Gastroesophageal sphincter (tissue), 4 donors: ENCODE results near the gene ZFYVE1. TPM values are rescaled to one million over a fixed set of nuclear protein-coding genes. Genes with fewer than 3 reads are reported as not detected.
"Not testable (repeated sequence)": the region's sequence is repeated elsewhere in the genome, so short reads cannot be mapped to it uniquely, and the experiment has no call there.

Source experiments
- ATAC-seq: fragments of 150-250 bp; one replicate; pipeline ENCODE4 v1.9.1; 2016; ENCODE audit warnings: mild to moderate bottlenecking, moderate library complexity
- H3K27ac ChIP-seq, 4 donors: fragments of 200-600 bp; sonication (generic) in 3 of 4; 1 replicate in 3 of 4; 2 replicates in 1 of 4; pipeline ENCODE4 v1.5.1; 2016 to 2019
- H3K27me3 ChIP-seq: fragments of 200-600 bp; sonication (generic); one replicate; pipeline ENCODE4 v1.5.1; 2019
- H3K36me3 ChIP-seq, 2 donors: fragments of 200-600 bp; sonication (generic); one replicate each; pipeline ENCODE4 v1.5.1; 2019; ENCODE audit warnings: control low read depth in 1 of 2
- H3K4me1 ChIP-seq, 3 donors: fragments of 200-600 bp; sonication (generic); 1 replicate in 2 of 3; 2 replicates in 1 of 3; pipeline ENCODE4 v1.5.1; 2016 to 2019; ENCODE audit warnings: control low read depth in 2 of 3
- H3K4me3 ChIP-seq, 2 donors: fragments of 200-600 bp; sonication (generic); one replicate each; pipeline ENCODE4 v1.5.1; 2019; ENCODE audit warnings: mild to moderate bottlenecking in 1 of 2, moderate library complexity in 1 of 2
- H3K9me3 ChIP-seq, 3 donors: fragments of 200-600 bp; sonication (generic); one replicate each; pipeline ENCODE4 v1.5.1; 2017 to 2019; ENCODE audit warnings: control low read depth in 2 of 3
- EP300 ChIP-seq: sonication (generic); formaldehyde crosslinking; IDR thresholded peaks from one replicate; pipeline ENCODE4 v1.6.1; 2017; ENCODE audit warnings: antibody characterized with exemption, mild to moderate bottlenecking
- POLR2A ChIP-seq, 2 donors: fragments of 450-650 bp; IDR thresholded peaks; one replicate each; pipeline ENCODE4 v1.6.1; 2017; ENCODE audit warnings: antibody characterized with exemption in 2 of 2, mild to moderate bottlenecking in 2 of 2, moderate library complexity in 1 of 2
- POLR2AphosphoS5 ChIP-seq: sonication (generic); formaldehyde crosslinking; IDR thresholded peaks from one replicate; pipeline ENCODE4 v1.6.1; 2017; ENCODE audit warnings: antibody characterized with exemption
- WGBS, 2 donors: methylation state at CpG; one replicate each; pipeline ENCODE4 v1.1.5; 2018; ENCODE audit warnings: low coverage in 1 of 2; 5-methylcytosine and 5-hydroxymethylcytosine counted together
- total RNA-seq, 4 donors: library from RNA; depleted of rRNA; stranded (reverse); fragments of >200 nt; gene quantifications; one replicate each; pipeline ENCODE4 v1.1.0, GENCODE V29; 2016
- TF ChIP-seq, protein P1 (sequence below), 4 experiments: fragments of 200-600 bp in 2 of 4; fragments of 450-650 bp in 2 of 4; sonication (generic) in 1 of 4; IDR thresholded peaks; one replicate each; pipeline ENCODE4 v1.5.1; 2017 to 2019; ENCODE audit warnings: antibody characterized with exemption in 4 of 4, mild to moderate bottlenecking in 2 of 4, moderate library complexity in 2 of 4

ZFYVE1 gene
- total RNA-seq, 4 donors from 2014 or later = 16.7 to 36.7 (median 23.8) TPM

DNA sequence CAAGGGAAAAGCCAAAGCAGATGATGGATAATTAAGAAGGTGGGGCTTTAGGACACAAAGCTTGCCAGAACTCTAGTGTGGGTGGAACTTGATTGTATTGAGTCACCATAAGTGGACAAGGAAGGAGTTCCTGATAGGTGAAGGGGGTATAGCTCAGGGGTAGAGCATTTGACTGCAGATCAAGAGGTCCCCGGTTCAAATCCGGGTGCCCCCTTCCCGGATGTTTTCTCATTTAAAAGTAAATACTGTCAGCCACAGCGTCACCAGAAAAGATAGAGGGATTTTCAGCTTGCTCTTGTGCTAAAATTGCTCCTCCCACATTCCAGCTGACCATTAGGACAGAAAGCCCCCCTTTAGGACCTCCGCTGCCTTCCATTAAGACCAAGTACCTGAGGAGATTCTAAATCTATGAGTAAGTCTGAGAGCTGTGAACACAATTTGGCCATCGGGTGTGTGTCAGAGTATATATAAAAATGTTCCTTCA lies 64.0 kb downstream of the ZFYVE1 start:
- 39 to 56% methylated on average over 5 to 6 of the region's 6 CpGs for WGBS, 2 donors
- TF ChIP-seq POLR2AphosphoS5 = no peak
- TF ChIP-seq, protein P1, sequence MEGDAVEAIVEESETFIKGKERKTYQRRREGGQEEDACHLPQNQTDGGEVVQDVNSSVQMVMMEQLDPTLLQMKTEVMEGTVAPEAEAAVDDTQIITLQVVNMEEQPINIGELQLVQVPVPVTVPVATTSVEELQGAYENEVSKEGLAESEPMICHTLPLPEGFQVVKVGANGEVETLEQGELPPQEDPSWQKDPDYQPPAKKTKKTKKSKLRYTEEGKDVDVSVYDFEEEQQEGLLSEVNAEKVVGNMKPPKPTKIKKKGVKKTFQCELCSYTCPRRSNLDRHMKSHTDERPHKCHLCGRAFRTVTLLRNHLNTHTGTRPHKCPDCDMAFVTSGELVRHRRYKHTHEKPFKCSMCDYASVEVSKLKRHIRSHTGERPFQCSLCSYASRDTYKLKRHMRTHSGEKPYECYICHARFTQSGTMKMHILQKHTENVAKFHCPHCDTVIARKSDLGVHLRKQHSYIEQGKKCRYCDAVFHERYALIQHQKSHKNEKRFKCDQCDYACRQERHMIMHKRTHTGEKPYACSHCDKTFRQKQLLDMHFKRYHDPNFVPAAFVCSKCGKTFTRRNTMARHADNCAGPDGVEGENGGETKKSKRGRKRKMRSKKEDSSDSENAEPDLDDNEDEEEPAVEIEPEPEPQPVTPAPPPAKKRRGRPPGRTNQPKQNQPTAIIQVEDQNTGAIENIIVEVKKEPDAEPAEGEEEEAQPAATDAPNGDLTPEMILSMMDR (IDR thresholded peaks at IDR 0.05) = no peak
- no peak for TF ChIP-seq EP300
- no peak for TF ChIP-seq POLR2A (IDR thresholded peaks at IDR 0.05)
- no peaks in the 10 kb centered on the region for H3K9me3 ChIP-seq
- no peak overlapping the region for H3K4me3 ChIP-seq
- ATAC-seq = no peak
- no peaks in the 10 kb centered on the region for H3K4me1 ChIP-seq
- H3K36me3 ChIP-seq = peaks cover 0 to 49% of the 10 kb centered on the region in 2 donors
- H3K27me3 ChIP-seq = no peaks in the 10 kb centered on the region
- no peak overlapping the region for H3K27ac ChIP-seq

DNA sequence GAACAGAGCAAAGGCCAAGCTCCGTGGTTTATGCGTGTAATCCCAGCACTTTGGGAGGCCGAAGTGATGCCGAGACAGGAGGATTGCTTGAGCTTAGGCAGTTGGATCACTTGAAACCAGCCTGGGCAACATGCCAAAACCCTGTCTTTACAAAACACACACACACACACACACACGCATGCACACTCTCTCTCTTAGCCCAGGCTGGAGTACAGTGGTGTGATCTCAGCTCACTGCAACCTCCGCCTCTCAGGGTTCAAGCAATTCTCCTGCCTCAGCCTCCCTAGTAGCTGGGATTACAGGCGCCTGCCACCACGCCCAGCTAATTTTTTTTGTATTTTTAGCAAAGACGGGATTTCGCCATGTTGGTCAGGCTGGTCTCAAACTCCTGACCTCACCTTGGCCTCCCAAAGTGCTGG lies 64.6 kb downstream of the ZFYVE1 start:
- not testable (repeated sequence) for H3K4me1 ChIP-seq, H3K27ac ChIP-seq, H3K27me3 ChIP-seq, H3K9me3 ChIP-seq, H3K4me3 ChIP-seq
- peak; percentile 6 for ATAC-seq
- WGBS, 2 donors = 40% methylated on average over 1 of the region's 10 CpGs; no CpG with 5 or more reads in 1 of the 2 donors
- peaks cover 0 to 49% of the 10 kb centered on the region in 2 donors for H3K36me3 ChIP-seq

DNA sequence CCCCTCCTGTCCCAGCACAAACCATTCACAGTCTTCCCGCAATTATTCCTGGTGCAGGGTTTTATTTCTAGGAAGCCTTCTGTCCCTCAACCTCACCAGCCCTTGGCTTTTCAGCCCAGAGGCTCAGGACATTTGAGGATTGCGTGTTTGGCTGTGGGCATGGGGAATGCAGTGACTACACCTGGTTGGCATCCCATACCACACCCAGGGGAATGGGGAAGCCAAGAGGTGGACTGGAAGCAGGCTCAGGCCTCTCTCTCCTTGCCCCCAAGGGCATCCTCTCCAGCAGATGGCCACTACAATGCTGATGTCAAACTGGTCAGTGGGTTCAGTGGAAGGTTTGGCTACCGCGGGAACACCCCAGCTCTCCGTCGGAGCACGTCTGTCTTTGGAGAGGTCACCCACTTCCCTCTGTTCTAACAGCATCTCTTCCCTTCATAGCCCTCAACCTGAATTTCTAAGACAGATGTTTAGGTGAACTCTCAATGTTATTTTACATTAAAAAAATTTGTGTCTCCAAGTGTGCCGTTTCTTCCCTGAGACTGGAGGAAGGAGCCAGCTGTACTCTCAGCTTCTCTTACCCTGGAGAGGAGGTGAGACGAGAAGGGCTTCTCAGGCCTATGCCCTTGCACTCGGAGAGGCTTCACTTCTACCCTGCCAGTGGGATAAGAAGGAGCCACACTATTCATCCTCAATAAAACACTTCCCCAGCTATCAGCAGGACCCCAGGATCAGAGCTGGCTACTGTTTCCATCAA lies 65.1 kb downstream of the ZFYVE1 start:
- no peaks in the 10 kb centered on the region for H3K4me1 ChIP-seq
- no peak overlapping the region for H3K27ac ChIP-seq
- TF ChIP-seq, protein P1 (IDR thresholded peaks at IDR 0.05) = no peak
- TF ChIP-seq POLR2A (IDR thresholded peaks at IDR 0.05) (no peak), POLR2AphosphoS5 (no peak), EP300 (no peak)
- no peak overlapping the region for H3K4me3 ChIP-seq
- WGBS, 2 donors = 77 to 100% methylated on average over 1 to 7 of the region's 10 CpGs
- peak; percentile 4 for ATAC-seq
- H3K36me3 ChIP-seq = peaks cover 0 to 51% of the 10 kb centered on the region in 2 donors
- H3K27me3 ChIP-seq = no peaks in the 10 kb centered on the region
- H3K9me3 ChIP-seq = no peaks in the 10 kb centered on the region

DNA sequence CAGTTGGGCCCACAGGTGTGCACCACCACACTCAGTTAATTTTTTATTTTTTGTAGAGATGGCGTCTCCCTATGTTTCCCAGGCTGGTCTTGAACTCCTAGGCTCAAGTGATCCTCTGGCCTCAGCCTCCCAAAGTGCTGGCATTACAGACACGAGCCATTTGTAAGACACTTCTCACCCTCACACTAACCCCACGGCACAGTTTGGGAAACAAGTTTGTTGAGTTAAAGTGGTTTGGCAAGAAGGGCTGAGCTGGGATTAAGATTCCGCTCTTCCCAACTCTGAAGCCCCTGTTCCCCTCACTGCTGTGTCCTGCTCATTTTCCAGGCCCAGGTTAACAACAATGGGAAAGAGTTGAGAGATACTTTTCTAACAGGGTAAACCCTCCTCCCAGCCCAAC lies 65.9 kb downstream of the ZFYVE1 start:
- not testable (repeated sequence) for H3K4me1 ChIP-seq, H3K4me3 ChIP-seq, ATAC-seq, H3K27ac ChIP-seq, H3K27me3 ChIP-seq, H3K9me3 ChIP-seq
- WGBS, 2 donors = 93 to 100% methylated on average over 3 to 4 of the region's 4 CpGs
- H3K36me3 ChIP-seq = peaks cover 0 to 58% of the 10 kb centered on the region in 2 donors

DNA sequence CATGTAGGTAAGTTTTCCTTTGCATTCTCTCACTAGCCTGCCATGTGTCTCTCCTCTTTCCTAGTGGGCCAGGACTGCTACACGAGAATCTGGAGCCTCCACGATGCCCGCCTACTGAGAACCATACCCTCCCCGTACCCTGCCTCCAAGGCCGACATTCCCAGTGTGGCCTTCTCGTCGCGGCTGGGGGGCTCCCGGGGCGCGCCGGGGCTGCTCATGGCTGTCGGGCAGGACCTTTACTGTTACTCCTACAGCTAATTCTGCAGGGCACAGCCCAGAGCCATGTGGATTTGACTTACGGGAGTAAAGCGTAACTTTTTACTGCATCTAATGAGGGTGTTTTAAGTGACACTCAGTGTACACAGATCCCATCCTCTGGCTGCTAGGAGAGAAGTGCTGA lies 68.4 kb downstream of the ZFYVE1 start:
- no peaks in the 10 kb centered on the region for H3K4me1 ChIP-seq
- ATAC-seq = no peak
- TF ChIP-seq, protein P1 (IDR thresholded peaks at IDR 0.05) = no peak
- TF ChIP-seq POLR2A (IDR thresholded peaks at IDR 0.05) (no peak), EP300 (no peak), POLR2AphosphoS5 (no peak)
- H3K27me3 ChIP-seq = no peaks in the 10 kb centered on the region
- no peaks in the 10 kb centered on the region for H3K9me3 ChIP-seq
- peaks cover 0 to 81% of the 10 kb centered on the region in 2 donors for H3K36me3 ChIP-seq
- WGBS, 2 donors = 94% methylated on average over 3 of the region's 15 CpGs; no CpG with 5 or more reads in 1 of the 2 donors
- no peak overlapping the region for H3K27ac ChIP-seq
- H3K4me3 ChIP-seq = no peak overlapping the region

DNA sequence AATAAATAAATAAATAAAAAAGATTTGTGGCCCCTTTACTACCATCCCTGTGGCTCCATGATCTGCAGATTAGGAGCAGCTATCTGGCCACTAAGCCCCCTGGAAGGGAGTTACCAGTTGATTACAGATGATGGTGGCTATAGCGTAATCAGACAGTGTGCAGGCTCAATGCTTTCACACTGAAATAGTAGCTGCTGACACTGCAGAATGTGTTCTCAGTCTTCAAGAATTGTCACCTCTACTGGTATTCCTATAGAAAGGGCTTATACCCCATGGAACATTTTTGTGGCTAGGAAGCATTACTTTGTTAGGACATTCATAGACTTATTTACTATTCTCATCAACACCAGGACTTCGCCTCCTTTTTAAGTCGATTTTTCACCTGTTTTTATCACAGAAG lies 69.7 kb downstream of the ZFYVE1 start:
- ATAC-seq = no peak
- no peaks in the 10 kb centered on the region for H3K9me3 ChIP-seq
- no peak overlapping the region for H3K4me3 ChIP-seq
- no peak overlapping the region for H3K27ac ChIP-seq
- no peaks in the 10 kb centered on the region for H3K27me3 ChIP-seq
- WGBS, 2 donors = 95 to 100% methylated on average over 1 to 3 of the region's 3 CpGs
- TF ChIP-seq POLR2A (IDR thresholded peaks at IDR 0.05) (no peak), POLR2AphosphoS5 (no peak), EP300 (no peak)
- TF ChIP-seq, protein P1 (IDR thresholded peaks at IDR 0.05) = no peak
- H3K36me3 ChIP-seq = peaks cover 0 to 83% of the 10 kb centered on the region in 2 donors
- no peaks in the 10 kb centered on the region for H3K4me1 ChIP-seq

DNA sequence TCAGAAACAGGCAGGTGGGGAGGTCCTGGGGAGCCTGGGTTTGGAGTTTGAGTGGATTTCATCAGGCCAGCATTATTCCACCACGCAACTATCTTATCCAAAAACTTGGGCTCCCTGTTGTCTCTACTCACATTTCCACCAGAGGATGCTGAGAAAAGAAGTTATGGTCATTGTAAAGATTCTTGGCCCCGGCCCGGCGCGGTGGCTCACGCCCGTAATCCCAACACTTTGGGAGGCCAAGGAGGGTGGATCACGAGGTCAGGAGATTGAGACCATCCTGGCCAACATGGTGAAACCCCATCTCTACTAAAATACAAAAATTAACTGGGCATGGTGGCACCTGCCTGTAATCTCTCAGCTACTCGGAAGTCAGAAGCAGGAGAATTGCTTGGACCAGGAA lies 70.2 kb downstream of the ZFYVE1 start:
- H3K27me3 ChIP-seq, H3K4me1 ChIP-seq, H3K9me3 ChIP-seq, ATAC-seq, H3K27ac ChIP-seq, H3K4me3 ChIP-seq: not testable (repeated sequence)
- peaks cover 0 to 86% of the 10 kb centered on the region in 2 donors for H3K36me3 ChIP-seq
- no CpG with 5 or more reads among the region's 9 CpGs for WGBS, 2 donors
